CD4-positive, alpha-beta T cell treated with Interleukin-15 for 1 hour (primary cell): Measurements from ENCODE around the gene NELL1.
"Not testable (repeated sequence)": the region's sequence is repeated elsewhere in the genome, so short reads cannot be mapped to it uniquely, and the experiment has no call there.

Experiments used
- DNase-seq: peaks from one replicate; pipeline ENCODE4 v3.0.0-alpha.2; 2020

The NELL1 gene

DNA sequence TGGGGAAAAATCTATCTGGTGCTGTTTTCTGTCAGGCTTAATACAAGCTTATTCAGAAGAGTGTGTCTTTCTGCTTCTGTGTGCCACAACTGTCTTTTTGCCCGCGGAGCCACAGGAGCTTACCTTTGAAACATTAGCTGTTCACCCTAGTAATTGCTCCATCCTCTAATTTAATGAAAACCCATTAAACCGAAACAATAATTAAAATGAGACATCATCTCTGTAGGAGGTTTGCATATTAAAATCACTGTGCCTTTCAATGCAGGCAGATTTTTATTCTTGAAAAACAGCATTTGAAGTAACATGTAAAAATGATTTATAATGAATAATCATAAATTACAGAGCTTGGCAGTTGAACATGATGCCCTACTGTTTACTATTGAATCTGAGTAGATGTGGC lies 102.3 kb downstream of the NELL1 start:
- no peak for DNase-seq

DNA sequence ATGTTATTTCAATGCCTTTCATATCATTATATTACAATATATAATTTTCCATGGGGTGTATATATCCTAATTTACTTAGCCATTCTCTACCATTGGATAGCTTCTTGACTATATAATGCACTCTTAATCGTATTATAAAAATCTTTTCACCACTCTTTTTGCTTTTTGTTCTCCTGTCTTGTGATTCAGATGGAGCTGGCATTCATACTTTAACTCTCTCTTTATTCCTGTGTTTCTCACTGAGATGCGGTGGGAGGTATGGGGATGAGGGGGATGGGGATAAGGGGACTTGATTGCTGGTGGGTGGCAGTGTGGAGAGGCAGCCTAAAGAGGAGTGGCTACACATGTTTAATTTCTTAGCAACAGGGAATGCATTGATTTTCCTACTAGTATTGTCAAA lies 105.9 kb downstream of the NELL1 start:
- no peak for DNase-seq

DNA sequence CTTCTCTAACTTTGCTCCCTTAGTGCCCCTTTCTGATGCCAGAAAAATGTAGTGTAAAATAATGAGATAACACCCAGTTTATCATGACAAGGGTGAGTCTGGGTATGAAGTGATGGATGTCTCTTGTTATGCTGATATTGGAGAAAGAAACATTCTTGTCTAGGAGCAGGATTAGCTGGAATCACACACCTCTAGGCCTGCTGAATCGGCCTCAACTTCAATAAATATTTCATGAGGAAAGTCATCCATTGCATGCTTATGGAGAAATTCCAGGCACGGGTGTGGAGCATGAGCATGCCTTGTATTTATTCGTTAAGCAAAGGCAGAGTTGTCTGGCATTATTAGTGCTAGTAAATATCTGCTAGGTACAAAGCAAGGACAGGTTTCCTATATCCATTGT lies 113.4 kb downstream of the NELL1 start:
- no peak for DNase-seq

DNA sequence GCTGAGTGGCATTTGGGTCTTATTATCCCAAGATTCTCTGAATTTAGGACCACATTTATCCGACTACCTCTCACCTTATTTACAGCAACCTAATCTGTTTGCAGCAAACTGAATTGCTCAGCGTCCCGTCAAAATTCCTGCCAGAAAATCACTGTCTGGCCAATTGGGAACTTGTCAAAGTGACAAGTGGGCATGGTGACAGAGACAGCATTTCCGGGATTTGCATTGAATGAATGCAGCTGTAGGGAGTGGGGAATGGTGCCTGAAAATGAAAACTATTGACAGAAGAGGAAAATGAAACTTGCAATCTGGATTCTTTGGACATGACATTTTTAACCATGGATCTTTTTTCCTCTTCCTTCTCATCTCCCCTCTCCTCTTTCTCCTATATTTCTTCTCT lies 113.8 kb downstream of the NELL1 start:
- no peak for DNase-seq

DNA sequence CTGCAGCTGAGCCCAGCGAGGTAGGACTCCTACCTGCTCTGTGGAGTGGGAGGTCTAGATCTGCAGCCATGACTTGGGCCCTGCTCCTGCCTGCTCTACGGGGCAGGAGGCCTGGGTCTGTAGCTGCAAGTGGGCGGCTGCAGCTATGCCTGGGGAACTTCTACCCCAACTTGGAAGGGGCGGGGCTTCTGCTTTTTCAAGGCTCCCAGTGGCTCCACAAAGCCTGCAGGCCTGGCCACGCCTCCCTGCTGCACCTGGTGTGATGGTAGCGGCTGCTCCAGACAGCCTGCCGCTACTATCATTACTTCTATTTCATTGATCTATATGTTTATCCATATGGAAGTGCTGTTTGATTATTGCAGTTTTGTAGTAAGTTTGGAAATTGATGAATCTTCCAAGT lies 121.2 kb downstream of the NELL1 start:
- no peak for DNase-seq

DNA sequence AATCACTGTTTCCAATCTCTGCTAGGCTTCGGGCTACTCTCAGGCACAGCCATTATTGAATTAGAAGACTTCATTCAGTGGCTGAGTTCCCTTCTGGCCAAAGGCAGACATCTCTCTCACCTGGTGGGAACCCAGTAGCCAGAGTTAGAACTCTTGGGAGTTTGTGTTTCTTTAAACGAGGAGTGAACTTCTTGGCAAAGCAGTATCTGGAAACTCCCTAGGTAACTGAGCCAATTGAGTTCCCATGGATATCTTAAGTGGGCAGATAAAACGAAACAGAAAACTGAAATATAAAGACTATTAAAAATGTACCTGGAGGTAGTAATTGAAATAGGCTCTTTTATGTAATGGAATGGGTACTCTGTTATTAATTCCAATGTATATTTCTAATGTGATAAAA lies 125.6 kb downstream of the NELL1 start:
- no peak for DNase-seq

DNA sequence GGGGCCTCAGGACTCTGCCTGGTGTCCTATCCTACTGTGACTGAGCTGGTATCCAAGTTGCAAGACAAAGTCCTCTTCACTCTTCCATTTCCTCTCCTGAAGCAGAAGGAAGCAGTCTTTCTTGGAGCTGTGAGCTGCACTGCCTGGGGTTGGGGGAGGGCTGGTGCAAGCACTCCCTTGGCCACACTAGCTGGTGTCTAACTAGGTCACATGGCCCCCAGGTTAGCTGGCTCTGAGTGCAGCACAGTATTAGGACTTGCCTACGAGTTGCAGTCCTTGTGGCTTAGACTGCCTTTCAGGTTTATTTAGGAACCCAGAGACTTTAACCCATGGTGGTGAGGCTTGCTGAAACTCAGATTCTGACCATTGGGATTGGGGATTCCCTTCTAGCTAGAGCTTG lies 138.9 kb downstream of the NELL1 start:
- no peak for DNase-seq

DNA sequence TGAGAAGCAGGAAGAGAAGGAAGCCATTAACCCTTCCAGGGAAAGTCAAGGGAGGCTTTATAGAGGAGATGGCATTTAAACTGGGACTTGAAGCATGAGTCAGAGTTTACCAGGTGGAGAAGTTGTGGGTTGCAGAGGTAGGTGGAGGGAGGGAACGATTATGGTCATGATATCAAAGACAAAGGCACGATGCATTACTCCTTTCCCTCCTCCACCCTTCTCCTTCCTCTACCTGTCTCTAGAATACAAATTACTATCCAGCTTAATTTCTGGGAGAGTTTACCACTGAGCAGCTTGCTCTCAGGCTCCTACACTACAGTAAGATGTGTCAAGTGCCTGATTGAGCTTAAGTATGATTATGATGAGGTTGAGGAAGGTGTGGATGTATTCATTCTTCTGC lies 151.7 kb downstream of the NELL1 start:
- DNase-seq, result no peak

DNA sequence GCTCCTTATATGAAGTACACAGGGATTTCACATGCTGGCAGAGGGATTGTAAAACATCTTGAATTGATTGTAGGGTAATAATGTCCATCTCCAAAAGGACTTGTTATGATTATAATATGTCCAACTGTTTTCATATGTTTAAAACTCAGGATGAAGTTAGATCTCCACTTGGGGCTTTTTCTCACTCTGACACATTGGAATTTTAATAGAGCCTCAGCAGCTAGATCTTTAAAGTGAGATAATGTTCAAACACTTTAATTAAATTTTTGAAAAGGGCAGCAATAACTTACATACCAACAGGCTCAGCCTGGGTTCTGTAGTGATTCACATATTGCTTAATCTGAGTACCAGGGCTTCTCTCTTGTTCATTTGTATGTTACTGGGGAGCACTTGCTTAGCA lies 152.1 kb downstream of the NELL1 start:
- DNase-seq, result no peak

DNA sequence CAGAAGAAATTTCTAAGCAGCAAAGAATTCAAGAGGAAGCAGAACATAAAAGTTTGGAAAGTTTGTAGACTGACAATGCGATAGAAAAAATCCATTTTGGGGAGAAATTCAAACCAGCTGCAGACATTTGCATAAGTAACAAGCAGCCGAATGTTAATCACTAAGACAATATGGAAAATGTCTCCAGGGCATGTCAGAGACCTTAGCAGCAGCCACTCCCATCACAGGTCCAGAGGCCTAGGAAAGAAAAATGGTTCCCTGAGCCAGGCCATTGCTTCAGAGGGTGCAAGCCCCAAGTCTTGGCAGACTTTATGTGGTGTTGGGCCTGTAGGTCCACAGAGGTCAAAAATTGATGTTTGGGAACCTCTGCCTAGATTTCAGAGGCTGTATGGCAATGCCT lies 155.4 kb downstream of the NELL1 start:
- no peak for DNase-seq

DNA sequence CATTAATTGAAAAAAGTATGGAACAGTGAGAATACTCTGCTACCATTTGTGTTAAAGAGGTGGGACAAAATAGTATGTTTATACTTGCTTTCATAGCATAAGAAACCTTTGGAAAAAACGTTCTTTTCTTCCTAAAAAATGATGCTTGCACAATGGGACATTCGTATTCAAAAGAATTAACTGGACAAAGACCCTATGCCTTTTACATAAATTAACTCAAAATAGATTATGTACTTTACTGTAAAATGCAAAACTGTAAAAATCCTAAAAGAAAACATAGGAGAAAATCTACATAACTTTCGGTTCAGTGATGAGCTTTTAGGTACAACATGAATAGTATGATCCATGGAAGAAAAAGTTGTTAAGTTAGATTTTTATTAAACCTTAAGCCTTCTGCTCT lies 166.2 kb downstream of the NELL1 start:
- DNase-seq, result no peak

DNA sequence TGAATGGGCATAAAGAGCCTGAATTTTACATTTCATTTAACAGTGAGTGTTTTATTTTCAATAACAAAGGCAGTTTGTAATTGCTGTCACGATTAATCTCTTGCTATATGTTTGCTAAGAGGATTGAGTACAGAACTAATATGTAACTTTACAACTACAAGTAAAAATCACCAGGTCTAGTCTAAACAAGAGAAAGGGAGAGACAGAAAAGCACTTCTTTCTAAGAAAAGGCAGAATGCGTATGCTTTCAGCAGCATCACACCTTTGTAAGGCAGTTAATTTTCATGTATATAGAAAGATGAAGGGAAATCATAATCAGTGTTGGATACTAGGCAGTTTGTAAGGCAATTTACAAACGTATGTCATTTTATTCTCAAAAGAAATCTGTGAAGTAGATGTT lies 169.8 kb downstream of the NELL1 start:
- no peak for DNase-seq

DNA sequence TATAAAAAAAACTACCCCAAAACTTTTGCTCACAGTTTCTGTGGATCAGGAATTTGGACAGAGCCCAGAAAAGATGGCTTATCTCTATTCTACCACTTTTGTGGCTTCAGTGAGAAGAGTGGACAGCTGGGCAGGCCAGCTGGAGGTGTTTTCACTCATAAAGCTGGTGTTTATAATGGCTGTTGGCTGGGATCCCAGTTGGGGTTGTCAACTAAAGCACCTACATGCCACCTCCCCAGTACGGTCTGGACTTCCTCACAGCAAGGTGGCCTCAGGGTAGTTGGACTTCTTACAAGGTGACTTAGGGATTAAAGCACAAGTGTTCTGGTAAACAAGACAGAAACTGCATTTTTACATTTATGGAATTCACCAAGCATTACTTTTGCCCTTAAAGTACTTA lies 171.0 kb downstream of the NELL1 start:
- no peak for DNase-seq

DNA sequence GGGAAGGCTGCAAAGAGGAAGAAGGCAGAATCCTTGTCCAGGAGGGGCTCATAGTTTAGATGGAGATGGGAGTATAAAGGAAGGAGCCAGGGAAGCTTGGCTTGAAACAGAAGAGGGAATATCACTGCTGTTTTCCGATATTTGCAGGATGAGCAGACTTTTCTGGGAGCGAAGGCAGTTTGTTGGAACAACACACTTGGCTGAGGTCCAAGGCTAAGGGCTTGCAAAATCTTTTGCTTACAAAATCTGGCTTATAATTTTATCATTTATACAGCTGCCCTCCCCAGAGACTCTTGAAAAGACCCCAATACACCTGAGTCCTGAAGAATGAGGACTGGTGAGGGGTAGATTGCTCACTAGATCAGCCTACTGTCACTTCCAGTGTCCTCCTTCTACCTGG lies 174.8 kb downstream of the NELL1 start:
- DNase-seq, result no peak

DNA sequence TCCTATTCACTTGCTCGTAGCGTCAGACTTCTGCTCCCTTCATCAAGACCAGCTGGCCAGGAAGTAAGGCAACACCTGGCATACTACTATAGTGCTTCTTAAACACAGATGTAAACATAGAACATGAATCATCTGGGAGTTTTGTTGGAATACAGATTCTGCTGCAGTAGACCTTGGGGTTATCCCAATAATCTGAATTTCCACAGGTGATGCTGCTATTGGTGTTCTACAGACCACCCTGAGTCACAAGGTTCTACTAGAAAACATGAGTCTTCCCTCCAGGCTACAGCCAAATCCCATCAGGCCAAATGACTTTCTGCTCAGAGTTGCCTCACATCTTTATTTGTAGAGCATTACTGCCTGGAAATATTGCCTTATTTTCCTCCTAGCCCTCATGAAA lies 175.2 kb downstream of the NELL1 start:
- DNase-seq, result no peak

DNA sequence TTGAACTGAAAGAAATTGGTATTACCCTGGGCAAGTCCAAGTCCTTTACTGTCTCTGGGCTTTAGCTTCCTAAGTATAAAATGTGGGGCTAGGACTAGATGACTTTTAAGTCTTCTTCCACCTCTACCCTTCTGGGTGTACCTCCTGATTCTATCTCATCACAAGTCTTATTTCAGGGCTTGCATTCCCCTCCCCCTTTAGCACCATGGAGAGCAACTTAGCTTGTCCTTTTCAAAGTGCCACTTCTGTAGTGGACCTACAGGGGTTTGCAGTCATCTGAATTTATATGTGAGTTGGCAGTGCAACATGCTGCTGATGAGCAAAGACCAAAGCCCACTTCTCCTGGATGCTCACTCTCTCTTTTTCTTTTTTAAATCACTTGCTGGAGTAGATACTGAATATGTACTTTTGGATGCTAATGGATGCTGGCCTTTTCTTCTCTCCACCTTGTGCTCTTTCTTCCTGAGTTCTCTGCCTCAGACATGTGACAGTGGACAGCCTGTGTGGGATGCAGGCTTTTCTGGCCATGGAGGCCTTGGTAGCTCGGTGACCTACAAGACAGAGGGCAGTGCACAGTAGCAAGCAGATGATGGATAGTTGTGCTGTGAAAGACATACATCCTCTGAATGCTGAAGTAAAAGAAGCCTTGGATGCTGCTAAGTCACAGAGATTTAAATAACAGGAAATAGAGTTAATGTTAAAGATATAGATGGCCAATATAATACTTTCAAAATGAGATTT lies 185.0 kb downstream of the NELL1 start:
- DNase-seq, result no peak

DNA sequence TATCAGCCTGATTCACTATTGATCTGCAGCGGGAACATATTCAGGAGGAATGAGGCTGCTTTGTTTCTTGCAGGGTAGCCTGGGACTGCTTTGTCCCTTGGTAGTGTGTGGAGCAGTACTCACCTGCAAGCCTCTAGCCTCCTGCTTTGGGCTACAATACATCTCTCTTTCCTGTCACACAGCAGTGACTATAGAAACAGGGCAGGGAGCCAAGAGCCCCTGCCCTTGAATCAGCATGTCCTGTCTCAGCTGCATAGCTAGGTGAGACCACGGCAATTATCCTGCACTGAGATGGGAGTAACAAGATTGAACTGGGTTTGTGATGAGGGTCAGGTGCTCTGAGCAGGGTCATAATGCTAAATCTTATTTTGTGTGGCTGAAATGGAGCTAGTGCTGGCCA lies 191.9 kb downstream of the NELL1 start:
- DNase-seq, result no peak

DNA sequence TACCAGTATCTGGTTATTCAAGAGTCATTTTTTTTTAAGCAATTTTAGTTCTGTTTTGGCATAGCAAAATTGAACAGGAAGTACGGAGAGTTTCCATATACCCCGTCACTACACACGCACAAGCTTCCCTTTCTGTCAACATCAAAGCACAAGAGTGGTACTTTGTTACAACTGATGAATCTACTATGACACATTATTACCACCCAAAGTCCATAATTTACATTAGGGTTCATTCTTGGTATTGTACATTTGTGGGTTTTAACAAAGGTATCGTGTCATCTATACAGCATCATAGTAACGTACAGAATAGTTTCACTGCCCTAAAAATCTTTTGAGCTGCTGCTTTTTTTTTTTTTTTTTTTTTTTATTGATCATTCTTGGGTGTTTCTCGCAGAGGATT lies 192.9 kb downstream of the NELL1 start:
- DNase-seq, result not testable (repeated sequence)

DNA sequence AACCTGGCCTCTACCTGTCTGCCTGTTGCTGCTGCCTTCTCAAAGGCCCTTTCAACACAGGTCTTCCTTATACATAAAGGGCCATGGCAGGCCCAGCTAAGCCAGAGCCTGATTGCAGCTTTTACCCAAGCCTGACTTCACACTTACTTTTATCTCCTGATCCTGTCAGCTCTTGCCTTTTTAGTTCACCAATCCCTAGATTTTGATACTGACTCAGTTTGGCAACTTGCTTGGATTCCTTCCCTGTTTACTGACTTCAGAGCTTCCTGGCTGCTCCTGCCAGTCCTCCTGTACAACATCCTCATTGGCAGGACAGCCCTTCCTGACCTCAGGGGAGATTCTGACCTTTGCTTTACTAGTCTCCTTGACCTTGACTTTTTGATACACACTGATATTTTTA lies 195.2 kb downstream of the NELL1 start:
- no peak for DNase-seq

DNA sequence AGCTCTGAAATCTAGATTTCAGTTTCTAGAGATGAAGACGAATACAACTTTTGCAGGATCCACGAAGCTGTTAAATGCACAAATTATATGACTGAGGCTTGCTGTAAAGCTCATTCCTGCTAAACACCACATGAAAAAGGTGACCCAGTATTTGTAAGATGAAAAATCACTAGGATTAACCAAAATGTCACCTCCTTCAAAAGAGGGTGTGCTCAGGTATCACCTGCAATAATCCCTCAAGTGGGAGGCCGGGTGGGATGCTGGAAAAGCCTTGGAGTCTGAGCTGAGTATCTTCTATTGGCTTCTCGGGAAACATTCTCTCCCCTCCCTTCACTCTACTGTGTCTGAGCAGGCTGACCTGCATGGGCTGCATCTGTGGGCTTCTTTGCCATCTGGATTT lies 195.8 kb downstream of the NELL1 start:
- DNase-seq, result no peak

DNA sequence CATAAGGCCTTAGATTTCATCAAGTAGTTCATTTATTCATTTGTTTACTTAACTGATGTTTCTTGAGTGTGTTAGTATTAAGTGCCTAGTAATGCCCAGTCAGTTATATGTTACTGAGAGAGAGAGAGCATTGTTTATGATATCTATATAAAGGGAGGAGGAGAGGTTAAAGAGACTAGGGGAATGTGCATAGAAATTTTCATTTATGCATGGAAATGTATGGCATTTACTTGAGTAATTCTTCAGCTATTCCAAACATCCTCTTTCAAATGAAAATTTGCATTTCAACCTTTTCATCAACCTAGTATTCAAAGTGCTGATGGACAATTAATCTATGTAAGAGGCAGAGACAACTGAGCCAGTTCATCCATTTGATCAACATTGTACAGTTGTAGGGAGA lies 199.7 kb downstream of the NELL1 start:
- DNase-seq, result no peak

DNA sequence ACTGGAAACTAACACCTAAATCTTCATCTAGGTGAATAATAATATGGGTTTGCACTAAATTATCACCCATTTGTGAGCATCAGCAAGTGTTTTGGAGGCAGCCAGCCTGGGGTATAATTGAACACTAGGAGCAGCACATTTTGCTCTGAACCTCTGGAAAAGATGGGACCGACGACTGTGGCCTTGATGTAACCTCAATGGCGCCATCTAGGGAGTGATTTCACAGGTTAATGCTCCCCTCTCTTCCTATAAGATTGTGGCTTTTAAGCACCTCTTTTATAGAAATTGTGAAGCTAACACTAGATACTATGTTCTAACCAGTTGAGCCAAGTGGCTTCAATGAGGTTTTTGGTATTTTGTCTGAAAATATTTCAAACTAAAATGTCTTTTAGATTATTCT lies 203.7 kb downstream of the NELL1 start:
- no peak for DNase-seq

DNA sequence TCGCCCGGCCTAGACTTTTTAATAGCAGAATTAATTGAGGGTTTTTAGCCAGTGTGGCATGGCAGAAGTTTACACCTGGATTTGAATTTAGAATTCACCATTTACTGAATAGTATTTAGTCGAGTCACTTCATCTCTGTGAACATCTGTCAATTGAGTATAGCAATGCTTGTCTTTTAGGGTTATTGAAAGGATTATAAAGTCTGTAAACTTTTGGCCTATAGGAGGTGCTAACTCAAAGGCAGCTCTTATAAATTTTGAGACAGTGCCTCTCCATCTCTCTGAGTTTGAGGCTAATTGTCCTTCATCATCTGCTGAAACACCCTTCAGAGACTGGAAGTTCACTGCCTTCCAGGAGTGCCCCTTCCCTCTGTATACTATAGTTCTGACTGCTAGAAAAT lies 205.0 kb downstream of the NELL1 start:
- DNase-seq, result no peak

DNA sequence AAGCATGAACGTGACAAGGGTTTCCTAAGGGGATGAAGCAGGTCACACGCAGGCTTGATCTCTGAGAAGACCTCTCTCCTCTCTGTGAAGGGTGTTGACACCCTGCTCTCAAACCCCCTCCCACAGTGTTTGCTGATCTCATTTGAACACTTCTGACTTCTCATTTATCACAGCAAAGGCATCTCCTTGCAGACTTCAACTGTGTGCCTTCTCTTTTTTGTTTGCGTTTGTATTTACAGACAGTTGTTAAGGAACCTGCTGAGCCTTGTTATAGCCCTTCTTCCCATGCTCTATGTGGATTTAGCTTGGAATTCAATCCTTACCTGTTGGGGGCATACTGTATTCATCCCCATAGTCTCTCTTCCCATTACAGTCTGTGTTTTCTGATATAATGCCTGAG lies 206.5 kb downstream of the NELL1 start:
- DNase-seq, result no peak

DNA sequence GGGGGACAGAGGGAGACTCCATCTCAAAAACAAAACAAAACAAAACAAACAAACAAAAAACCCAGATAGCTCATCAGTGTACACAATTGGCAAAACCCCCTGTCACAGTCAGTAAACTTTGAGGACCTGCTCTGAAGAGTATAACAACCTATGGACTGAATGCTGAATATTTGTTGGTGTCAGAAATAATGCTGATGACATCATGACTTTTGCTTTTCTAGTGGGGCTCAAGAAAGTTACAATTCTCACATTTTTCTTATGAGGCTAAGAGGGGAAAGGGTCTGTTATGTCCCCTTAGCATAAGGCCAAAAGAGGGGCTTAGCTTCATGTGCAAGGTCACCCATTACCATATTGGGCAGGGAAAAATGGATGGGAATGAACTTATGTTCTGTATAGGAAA lies 207.4 kb downstream of the NELL1 start:
- no peak for DNase-seq

DNA sequence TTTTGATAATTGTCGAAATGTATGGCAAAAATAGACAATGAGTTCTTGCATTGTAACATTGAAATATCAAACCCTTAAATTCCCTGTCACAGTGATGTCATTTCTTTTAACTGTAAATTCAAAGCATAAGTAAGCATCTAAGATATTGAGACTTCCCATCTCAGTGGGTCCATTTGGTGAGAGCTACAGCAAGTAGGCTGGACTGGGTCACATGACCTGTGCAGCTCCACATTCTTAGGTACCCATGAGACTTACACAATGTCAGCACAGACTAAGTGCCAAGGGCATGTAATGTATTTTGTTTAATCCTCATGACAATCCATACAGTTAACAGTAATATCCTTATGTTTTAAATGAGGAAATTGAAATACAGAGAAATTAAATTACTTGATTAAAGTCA lies 210.7 kb downstream of the NELL1 start:
- DNase-seq, result no peak
